Measurements from ENCODE around the gene TAT. TPM values are rescaled to one million over a fixed set of nuclear protein-coding genes. Genes with fewer than 3 reads are reported as not detected.
A peak's percentile ranks its signal among the peaks of the same experiment; 100 is the strongest.
"Not testable (repeated sequence)": the region's sequence is repeated elsewhere in the genome, so short reads cannot be mapped to it uniquely, and the experiment has no call there.

The TAT gene
- total RNA-seq, 2 experiments from 2014 or later: not detected

- no peaks in the 10 kb centered on the region for H3K36me3 Mint-ChIP-seq (ENCODE audit: low read depth)
- CTCF ChIA-PET: interaction anchor here (1.3 kb wide), 1 partner anchor 38 kb away, joined by 4 read pairs; no protein-coding TSS in a partner anchor
- H3K27me3 Mint-ChIP-seq: peaks cover 22% of the 10 kb centered on the region
- POLR2A ChIA-PET: no interaction called here
- no peak for DNase-seq
- H3K4me3 Mint-ChIP-seq: no peak overlapping the region
- no peaks in the 10 kb centered on the region for H3K4me1 Mint-ChIP-seq
- H3K9me3 Mint-ChIP-seq: no peaks in the 10 kb centered on the region
- H3K27ac Mint-ChIP-seq: no peak overlapping the region
Observed at GRCh38 chr16:71572497-71573116, 4.3 kb downstream of the TAT start.

DNA sequence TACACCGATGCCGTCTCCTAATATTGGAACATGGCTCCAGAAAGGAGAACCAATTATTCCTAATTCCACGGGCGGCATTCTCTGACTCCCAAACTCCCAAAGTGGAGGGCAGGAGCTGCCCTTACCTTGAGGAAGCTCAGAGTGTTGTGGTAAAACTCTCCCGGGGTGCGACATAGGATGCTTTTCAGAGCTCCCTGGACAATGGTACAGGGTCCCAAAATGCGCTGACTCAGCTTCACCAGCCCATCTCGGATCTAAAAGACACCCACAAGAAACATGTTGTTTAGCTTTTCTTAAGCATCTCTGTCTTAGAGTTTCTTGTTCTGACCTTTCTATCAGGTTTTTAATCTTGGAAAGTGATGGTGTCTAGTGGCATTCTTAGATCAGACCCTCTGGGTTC is 6.7 kb downstream of the TAT start:
- peaks cover 11% of the 10 kb centered on the region for H3K4me1 Mint-ChIP-seq
- no peaks in the 10 kb centered on the region for H3K36me3 Mint-ChIP-seq (ENCODE audit: low read depth)
- no peaks in the 10 kb centered on the region for H3K9me3 Mint-ChIP-seq
- peaks cover 4% of the 10 kb centered on the region for H3K27me3 Mint-ChIP-seq
- ChIA-PET CTCF (interaction anchor here (1.2 kb wide), 1 partner anchor 159 kb away, joined by 3 read pairs; no protein-coding TSS in a partner anchor), POLR2A (no interaction called here)
- no peak overlapping the region for H3K27ac Mint-ChIP-seq
- no peak for DNase-seq
- no peak overlapping the region for H3K4me3 Mint-ChIP-seq

GRCh38 chr16:71569621-71570020 is 7.3 kb downstream of the TAT start:
- no peak overlapping the region for H3K27ac Mint-ChIP-seq
- H3K4me3 Mint-ChIP-seq: no peak overlapping the region
- no peak for DNase-seq
- ChIA-PET POLR2A (no interaction called here), CTCF (interaction anchor here (1.2 kb wide), 1 partner anchor 159 kb away, joined by 3 read pairs; no protein-coding TSS in a partner anchor)
- peaks cover 12% of the 10 kb centered on the region for H3K4me1 Mint-ChIP-seq
- peaks cover 2% of the 10 kb centered on the region for H3K27me3 Mint-ChIP-seq
- no peaks in the 10 kb centered on the region for H3K36me3 Mint-ChIP-seq (ENCODE audit: low read depth)
- H3K9me3 Mint-ChIP-seq: no peaks in the 10 kb centered on the region

- ChIA-PET CTCF (interaction anchor here (1.8 kb wide), 1 partner anchor 393 kb away, joined by 4 read pairs; no protein-coding TSS in a partner anchor), POLR2A (no interaction called here)
- H3K36me3 Mint-ChIP-seq (ENCODE audit: low read depth): no peaks in the 10 kb centered on the region
- no peak overlapping the region for H3K4me3 Mint-ChIP-seq
- H3K27me3 Mint-ChIP-seq: peaks cover 2% of the 10 kb centered on the region
- H3K4me1 Mint-ChIP-seq: peaks cover 19% of the 10 kb centered on the region
- no peaks in the 10 kb centered on the region for H3K9me3 Mint-ChIP-seq
- no peak overlapping the region for H3K27ac Mint-ChIP-seq
- no peak for DNase-seq
Observed at GRCh38 chr16:71568551-71568950, 8.3 kb downstream of the TAT start.

- POLR2A ChIA-PET: no interaction called here
- peaks cover 19% of the 10 kb centered on the region for H3K4me1 Mint-ChIP-seq
- H3K27ac Mint-ChIP-seq: no peak overlapping the region
- H3K4me3 Mint-ChIP-seq: no peak overlapping the region
- no peak for DNase-seq
- CTCF ChIA-PET: interaction anchor here (1.8 kb wide), 1 partner anchor 394 kb away, joined by 4 read pairs; no protein-coding TSS in a partner anchor
- H3K27me3 Mint-ChIP-seq: peaks cover 2% of the 10 kb centered on the region
- no peaks in the 10 kb centered on the region for H3K9me3 Mint-ChIP-seq
- H3K36me3 Mint-ChIP-seq (ENCODE audit: low read depth): no peaks in the 10 kb centered on the region
Observed at GRCh38 chr16:71567931-71568330, 9.0 kb downstream of the TAT start.

GRCh38 chr16:71565812-71566700 is 10.8 kb downstream of the TAT start:
- no peak for DNase-seq
- Mint-ChIP-seq H3K36me3 (ENCODE audit: low read depth) (peaks cover 3% of the 10 kb centered on the region), H3K4me1 (peaks cover 19% of the 10 kb centered on the region), H3K27me3 (peaks cover 2% of the 10 kb centered on the region), H3K9me3 (peaks cover 13% of the 10 kb centered on the region), H3K4me3 (peak overlapping the region; percentile 87), H3K27ac (peak overlapping the region; percentile 97)
- ChIA-PET POLR2A (no interaction called here), CTCF (interaction anchor here (0.6 to 1.9 kb wide), 11 partner anchors 10 to 890 kb away, joined by 3 to 12 read pairs (median 4); partner anchors contain the start of gene TAT)

DNA sequence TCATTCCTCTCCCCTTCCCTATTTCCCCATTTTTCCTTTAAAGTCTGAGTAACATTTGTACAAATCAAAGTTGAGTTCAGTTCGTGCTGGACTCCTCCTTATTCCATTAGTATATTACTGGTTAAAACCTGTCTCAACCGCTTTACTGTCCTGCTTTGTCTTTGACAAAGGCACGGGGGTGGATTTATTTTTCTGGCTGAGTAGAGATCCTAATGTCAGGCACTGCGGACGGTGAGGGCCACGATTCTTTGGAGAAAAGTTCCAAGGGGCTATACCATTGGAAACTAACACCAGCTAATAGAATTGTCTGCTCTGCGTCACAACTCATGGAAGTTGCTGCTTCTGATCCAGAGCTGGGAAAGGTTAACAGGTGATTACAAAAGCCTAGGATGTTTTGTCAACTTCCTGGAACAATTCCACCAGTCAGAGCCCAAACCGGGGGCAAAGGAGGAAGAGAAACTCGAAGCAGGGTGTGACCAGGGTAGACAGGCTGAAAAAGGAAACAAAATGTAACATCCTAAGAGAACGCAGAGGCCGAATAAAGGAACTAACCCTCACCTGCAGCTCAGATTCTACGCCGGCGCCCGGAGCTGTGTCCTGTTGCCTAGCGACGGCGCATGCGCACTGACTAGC is 12.4 kb downstream of the TAT start:
- Mint-ChIP-seq H3K4me3 (peak overlapping the region; percentile 87), H3K27ac (peak overlapping the region; percentile 97), H3K36me3 (ENCODE audit: low read depth) (peaks cover 3% of the 10 kb centered on the region), H3K4me1 (peaks cover 19% of the 10 kb centered on the region), H3K9me3 (peaks cover 13% of the 10 kb centered on the region), H3K27me3 (peaks cover 2% of the 10 kb centered on the region)
- ChIA-PET POLR2A (interaction anchor here (0.5 kb wide), 1 partner anchor 12 kb away, joined by 3 read pairs; no protein-coding TSS in a partner anchor), CTCF (interaction anchor here (0.6 to 1.9 kb wide), 10 partner anchors 9 to 529 kb away, joined by 3 to 12 read pairs (median 4); partner anchors contain the start of genes DHX38, TAT and TXNL4B)
- DNase-seq: no peak

DNA sequence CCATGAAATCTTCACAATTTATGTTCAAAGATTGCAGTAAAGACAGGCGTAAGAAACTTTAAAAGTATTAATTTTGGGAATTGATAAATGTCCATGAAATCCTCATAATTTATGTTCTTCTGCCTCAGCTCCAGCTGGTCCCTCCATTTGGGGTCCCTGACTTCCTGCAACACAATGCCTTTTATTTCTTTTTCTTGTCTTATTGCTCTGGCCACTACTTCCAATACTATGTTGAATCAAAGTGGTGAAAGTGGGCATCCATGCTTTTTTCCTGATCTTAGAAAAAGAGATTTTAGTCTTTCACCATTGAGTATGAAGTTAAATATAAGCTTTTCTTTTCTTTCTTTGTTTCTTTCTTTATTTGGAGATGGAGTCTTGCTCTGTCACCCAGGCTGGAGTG is 14.3 kb downstream of the TAT start:
- POLR2A ChIA-PET: no interaction called here

GRCh38 chr16:71561886-71562285 is 15.0 kb downstream of the TAT start:
- H3K27me3 Mint-ChIP-seq; H3K36me3 Mint-ChIP-seq (ENCODE audit: low read depth); H3K27ac Mint-ChIP-seq; POLR2A ChIA-PET; H3K4me3 Mint-ChIP-seq; CTCF ChIA-PET; DNase-seq: not testable (repeated sequence)
- peaks cover 13% of the 10 kb centered on the region for H3K9me3 Mint-ChIP-seq
- H3K4me1 Mint-ChIP-seq: peaks cover 19% of the 10 kb centered on the region

More for the DNA sequence above, 14.3 kb downstream of the TAT start:
- H3K9me3 Mint-ChIP-seq: peaks cover 13% of the 10 kb centered on the region
- no peak for DNase-seq
- peaks cover 2% of the 10 kb centered on the region for H3K27me3 Mint-ChIP-seq
- peaks cover 19% of the 10 kb centered on the region for H3K4me1 Mint-ChIP-seq
- no peak overlapping the region for H3K27ac Mint-ChIP-seq
- H3K4me3 Mint-ChIP-seq: no peak overlapping the region
- CTCF ChIA-PET: interaction anchor here (1.0 kb wide), 1 partner anchor 14 kb away, joined by 3 read pairs; no protein-coding TSS in a partner anchor
- H3K36me3 Mint-ChIP-seq (ENCODE audit: low read depth): peaks cover 3% of the 10 kb centered on the region

- POLR2A ChIA-PET: no interaction called here
- H3K9me3 Mint-ChIP-seq: peaks cover 13% of the 10 kb centered on the region
- H3K4me3 Mint-ChIP-seq: no peak overlapping the region
Observed at GRCh38 chr16:71559855-71560254, 17.0 kb downstream of the TAT start.

DNA sequence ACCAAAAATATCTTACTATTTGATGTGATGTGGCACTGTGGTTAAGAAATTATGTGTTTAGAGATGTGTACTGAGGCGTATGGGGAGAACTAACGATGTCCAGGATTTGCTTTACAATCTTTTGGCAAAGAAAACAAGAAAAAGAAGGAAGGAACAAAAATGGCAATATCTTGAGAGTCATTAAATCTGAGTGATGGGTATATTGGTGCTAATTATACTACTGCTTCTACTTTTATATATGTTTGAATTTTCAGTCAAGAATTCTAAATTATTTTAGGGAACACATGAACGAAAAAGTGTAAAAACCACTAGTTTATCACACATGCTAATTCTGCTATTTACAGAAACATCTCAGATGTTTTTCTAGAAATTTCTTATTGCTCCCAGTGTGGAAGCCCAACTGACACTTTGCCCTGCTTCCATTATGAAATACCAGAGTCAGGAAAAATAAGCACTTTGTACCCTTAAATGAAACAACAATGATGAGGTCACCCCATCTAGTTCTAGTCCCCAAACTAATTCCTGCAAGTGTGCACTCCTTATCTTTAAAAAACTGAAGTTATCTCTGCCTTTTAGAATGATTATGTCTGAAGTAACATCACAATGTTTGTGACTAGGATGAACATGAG is 18.8 kb downstream of the TAT start:
- POLR2A ChIA-PET: no interaction called here
- H3K4me3 Mint-ChIP-seq: no peak overlapping the region
- peaks cover 13% of the 10 kb centered on the region for H3K9me3 Mint-ChIP-seq
- H3K27me3 Mint-ChIP-seq: peaks cover 5% of the 10 kb centered on the region
- H3K36me3 Mint-ChIP-seq (ENCODE audit: low read depth): peaks cover 3% of the 10 kb centered on the region
- DNase-seq: no peak
- CTCF ChIA-PET: interaction anchor here (0.6 kb wide), 1 partner anchor 904 kb away, joined by 3 read pairs; no protein-coding TSS in a partner anchor
- no peak overlapping the region for H3K27ac Mint-ChIP-seq
- H3K4me1 Mint-ChIP-seq: no peaks in the 10 kb centered on the region

More at GRCh38 chr16:71559855-71560254, 17.0 kb downstream of the TAT start:
- CTCF ChIA-PET: no interaction called here
- Mint-ChIP-seq H3K27ac (no peak overlapping the region), H3K36me3 (ENCODE audit: low read depth) (peaks cover 3% of the 10 kb centered on the region), H3K4me1 (peaks cover 7% of the 10 kb centered on the region), H3K27me3 (peaks cover 5% of the 10 kb centered on the region)
- no peak for DNase-seq

- peaks cover 5% of the 10 kb centered on the region for H3K27me3 Mint-ChIP-seq
- no peak overlapping the region for H3K27ac Mint-ChIP-seq
- CTCF ChIA-PET: no interaction called here
- POLR2A ChIA-PET: interaction anchor here (0.5 kb wide), 1 partner anchor 317 kb away, joined by 4 read pairs; no protein-coding TSS in a partner anchor
- peaks cover 9% of the 10 kb centered on the region for H3K9me3 Mint-ChIP-seq
- H3K4me3 Mint-ChIP-seq: no peak overlapping the region
- DNase-seq: no peak
- peaks cover 3% of the 10 kb centered on the region for H3K36me3 Mint-ChIP-seq (ENCODE audit: low read depth)
- no peaks in the 10 kb centered on the region for H3K4me1 Mint-ChIP-seq
Observed at GRCh38 chr16:71557299-71557698, 19.6 kb downstream of the TAT start.
